HG03039 (cell line): Measurements from ENCODE around the gene CFAP69.
"Not testable (repeated sequence)": the region's sequence is repeated elsewhere in the genome, so short reads cannot be mapped to it uniquely, and the experiment has no call there.

Source experiments
- ATAC-seq: cut with Tn5 transposase; IDR thresholded peaks from one replicate; pipeline ENCODE4 v1.9.1; 2021; ENCODE audit warnings: mild to moderate bottlenecking, moderate library complexity; ENCODE audit not compliant: unreplicated experiment

The CFAP69 gene

DNA sequence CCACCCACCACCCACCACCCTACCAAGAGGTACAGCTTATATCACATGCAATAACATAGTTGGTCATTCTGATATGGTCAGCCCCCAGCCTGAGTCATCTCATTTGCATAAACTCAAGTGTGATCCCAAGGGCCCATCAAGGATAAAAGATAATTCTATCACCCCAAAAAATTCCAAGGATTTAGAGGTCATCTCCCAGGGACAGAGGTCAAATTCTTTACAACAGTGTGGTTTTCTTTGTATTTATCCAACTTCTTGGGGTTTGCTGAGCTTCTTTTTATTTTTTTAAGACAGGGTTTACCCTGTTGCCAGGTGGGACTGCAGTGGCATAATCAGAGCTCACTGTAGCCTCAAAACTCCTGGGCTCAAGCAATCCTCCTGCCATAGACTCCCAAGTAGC, 92.1 kb downstream of the CFAP69 start:
- no peak for ATAC-seq

DNA sequence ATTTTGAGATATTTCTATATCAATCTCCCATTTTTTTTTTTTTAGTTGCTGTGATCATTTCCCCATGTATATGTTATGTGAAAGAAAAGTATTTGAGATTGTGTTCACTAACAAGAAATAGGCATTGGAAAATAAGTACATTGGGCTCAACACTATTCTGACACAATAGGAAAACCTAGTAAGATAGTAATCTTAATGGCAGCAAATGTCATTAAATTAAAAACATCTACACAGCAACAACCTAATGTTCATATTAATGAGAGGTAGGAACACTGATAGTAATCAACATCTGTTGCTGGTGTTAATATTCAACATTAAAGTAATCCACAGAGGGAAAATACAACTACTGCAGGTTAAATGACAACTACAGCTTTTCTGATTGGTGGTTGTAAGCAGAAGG, 100.0 kb downstream of the CFAP69 start:
- ATAC-seq: no peak

DNA sequence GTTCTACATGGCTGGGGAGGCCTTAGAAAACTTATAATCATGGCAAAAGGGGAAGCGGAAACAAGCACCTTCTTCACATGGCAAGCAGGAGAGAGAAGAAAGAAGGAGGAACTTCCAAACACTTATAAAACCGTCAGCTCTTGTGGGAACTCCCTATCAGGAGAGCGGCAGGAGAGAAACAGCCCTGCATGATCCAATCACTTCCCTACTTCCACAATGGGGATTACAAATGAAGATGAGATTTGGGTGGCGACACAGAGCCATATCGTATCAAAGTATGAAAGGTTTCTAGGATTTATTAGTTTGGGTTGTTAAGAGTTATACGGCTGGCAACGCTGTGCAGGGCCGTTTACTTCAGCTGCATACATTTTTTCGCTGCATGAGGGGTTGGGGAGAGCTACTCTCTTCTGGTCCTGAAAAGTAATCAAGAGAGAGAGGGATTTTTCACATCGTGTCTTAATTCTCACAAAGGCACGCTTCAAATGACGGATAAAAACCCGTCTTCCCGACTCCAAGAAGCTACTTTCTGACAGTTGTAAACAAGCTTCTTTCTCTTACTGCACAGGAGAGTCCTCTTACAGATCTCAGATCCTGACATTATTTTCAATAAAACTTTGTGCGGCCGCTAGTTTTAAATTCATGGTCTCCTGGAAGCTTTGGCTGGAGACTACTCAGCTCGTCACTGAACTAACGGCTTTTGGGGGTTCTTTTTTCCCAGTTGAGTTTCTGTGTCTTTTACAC, 100.8 kb downstream of the CFAP69 start:
- peak; percentile 17 for ATAC-seq

DNA sequence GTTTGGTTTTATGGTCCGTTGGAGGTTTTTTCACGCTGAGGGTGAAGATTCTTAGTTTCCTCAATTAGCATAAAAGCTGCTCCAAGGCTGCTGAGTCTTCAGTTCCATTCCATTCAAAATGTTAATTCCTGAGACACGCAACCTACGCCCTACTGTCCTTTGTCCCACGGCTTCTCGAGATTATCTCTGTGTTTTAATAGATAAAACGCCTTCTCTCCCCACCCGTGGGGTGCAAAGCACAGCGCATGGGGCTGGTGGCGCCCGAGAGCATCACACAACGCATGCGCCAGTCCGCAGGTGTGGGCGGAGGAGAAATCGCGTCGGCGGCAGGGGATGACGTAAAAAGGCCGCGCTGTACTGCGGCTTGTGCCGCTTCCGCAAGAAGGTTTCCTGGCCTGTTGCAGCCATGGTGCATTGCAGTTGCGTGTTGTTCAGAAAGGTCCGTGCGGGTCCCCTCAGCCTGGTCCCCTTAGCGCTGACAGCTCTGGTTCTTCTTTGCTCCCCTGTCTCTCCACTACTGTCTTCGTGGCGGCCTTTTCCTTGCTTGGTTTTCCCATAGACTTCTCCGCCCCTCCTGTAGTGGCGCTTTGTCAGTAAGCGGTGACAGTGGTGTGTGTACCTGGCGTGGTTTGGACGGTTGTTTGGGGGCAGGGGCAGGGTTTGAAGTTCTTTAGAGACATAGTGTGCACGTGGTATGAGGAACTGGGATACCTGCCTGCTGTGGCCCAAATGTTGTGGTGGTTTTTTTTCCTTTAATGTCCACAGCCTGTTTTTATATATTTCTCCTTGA, 101.6 kb downstream of the CFAP69 start, which contains the start of gene GTPBP10:
Gene GTPBP10 (plus strand): TSS at position 381 of the 790 bp plus-strand sequence. CDS start 26 bp downstream, at position 407.
- ATAC-seq: peak; percentile 91

DNA sequence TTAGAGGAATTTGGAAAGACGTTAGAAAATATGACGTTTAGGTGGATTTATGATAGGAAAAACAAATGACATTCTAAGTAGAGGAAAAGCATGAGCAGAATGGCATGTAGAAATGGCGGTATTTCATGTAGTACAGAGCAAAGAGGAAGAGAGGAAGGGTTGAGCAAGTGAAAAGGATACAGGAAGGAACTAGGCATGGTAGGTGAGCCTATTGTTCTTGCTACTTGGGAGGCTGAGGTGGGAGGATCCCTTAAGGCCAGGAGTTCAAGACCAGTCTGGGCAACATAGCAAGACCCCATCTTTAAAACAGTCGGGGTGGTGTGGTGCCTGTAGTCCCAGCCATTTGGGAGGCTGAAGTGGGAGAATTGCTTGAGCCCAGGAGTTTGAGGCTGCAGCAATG, 102.8 kb downstream of the CFAP69 start:
- no peak for ATAC-seq

DNA sequence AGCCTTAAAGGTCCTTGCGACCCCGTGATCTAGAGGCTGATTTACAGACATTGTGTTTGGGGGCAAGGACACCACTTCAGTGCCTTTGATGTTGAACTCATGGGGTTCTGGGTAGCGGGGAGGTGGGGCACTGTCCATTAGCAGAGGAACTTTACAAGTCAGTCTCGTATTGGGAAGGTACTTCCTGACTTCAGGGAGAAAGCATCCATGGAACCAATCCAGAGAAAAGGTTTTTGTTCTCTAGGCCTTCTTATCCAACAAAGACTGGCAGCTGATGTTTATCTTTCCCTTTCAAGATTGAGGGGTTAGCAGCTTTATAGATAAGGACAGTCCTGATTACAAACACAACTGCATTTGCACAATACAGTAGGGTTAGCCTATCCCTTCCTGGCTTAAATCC, 104.3 kb downstream of the CFAP69 start:
- no peak for ATAC-seq

DNA sequence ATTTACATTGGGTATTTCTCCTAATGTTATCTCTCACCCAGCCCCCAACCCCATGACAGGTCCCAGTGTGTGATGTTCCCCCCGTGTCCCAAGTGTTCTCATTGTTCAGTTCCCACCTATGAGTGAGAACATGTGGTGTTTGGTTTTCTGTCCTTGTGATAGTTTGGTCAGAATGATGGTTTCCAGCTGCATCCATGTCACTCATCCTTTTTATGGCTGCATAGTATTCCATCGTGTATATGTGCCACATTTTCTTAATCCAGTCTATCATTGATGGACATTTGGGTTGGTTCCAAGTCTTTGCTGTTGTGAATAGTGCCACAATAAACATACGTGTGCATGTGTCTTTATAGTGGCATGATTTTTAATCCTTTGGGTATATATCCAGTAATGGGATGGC, 105.1 kb downstream of the CFAP69 start:
- ATAC-seq: not testable (repeated sequence)

DNA sequence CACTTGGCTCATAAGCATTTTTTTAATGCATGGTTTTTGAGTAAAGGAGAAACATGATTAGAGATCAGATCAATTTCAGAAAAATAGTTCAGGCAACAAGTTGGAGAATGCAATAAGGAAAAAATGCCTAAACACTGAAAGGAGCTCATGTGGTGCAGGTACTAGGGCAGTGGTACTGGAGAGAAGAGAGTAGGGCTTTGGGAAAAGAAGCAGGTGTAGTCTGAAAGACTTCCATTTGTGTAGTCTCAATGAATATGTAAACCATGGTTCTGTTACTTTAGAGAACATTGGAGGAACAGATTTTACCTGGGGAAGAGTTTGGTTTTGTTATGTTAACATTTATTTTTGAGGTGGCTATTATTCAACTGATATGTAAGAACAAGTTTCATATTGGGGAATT, 107.0 kb downstream of the CFAP69 start:
- no peak for ATAC-seq
